Cardiac muscle cell (in vitro differentiated cells and primary cell): ENCODE results near the gene GOLGA6L2. TPM values are rescaled to one million over a fixed set of nuclear protein-coding genes. Genes with fewer than 3 reads are reported as not detected.

Source experiments
- DNase-seq, 2 donors: peaks; one replicate each; pipeline versions ENCODE4 v3.0.0 to v3.0.0-alpha.2; 2010 to 2017; ENCODE audit warnings: low read depth in 1 of 2, low spot score in 1 of 2
- H3K27ac ChIP-seq: fragments of 200-600 bp; sonication (generic); 2 replicates; pipeline ENCODE4 v1.5.1; 2016
- H3K27me3 ChIP-seq: fragments of 200-600 bp; sonication (generic); 2 replicates; pipeline ENCODE4 v1.6.0; 2016; ENCODE audit warnings: control low read depth
- H3K36me3 ChIP-seq: fragments of 200-600 bp; sonication (generic); 2 replicates; pipeline ENCODE4 v1.5.1; 2016; ENCODE audit warnings: control low read depth
- H3K4me1 ChIP-seq: fragments of 200-600 bp; sonication (generic); 2 replicates; pipeline ENCODE4 v1.8.1; 2017; ENCODE audit warnings: low read depth, mild to moderate bottlenecking, mixed run types
- H3K4me3 ChIP-seq: fragments of 200-600 bp; sonication (generic); 2 replicates; pipeline ENCODE4 v1.5.1; 2016; ENCODE audit warnings: mild to moderate bottlenecking
- H3K9me3 ChIP-seq: fragments of 200-600 bp; sonication (generic); 2 replicates; pipeline ENCODE4 v1.5.1; 2017; ENCODE audit warnings: low read depth, mild to moderate bottlenecking, control low read depth
- CTCF ChIP-seq: IDR thresholded peaks from 2 replicates; pipeline ENCODE4 v1.5.1; 2012; ENCODE audit warnings: low read depth, mild to moderate bottlenecking, low read length
- polyA plus RNA-seq: library from polyadenylated mRNA; unstranded; fragments of >200 nt; fragmentation: Nextera tagmentation; extraction: Ambion mirVana; gene quantifications from 2 replicates; pipeline ENCODE4 v1.2.1, GENCODE V29; 2016
- total RNA-seq: library from RNA; depleted of rRNA; stranded (reverse); fragments of >200 nt; gene quantifications from 2 replicates; pipeline ENCODE4 v1.2.3, GENCODE V29; 2016

The GOLGA6L2 gene
- total RNA-seq (not detected in 2 replicates), polyA plus RNA-seq (not detected in 2 replicates)

GRCh38 chr15:23447107-23447500, at the start of gene GOLGA6L2:
TSS of gene GOLGA6L2 (minus strand) at chr15:23447243. CDS start at chr15:23447181, 62 bp downstream.
- Histone ChIP-seq H3K9me3 (no peaks in the 10 kb centered on the region), H3K4me3 (no peak within 1 kb of the TSS), H3K36me3 (no peaks in the 10 kb centered on the region), H3K27ac (no peak within 1 kb of the TSS), H3K27me3 (no peaks in the 10 kb centered on the region), H3K4me1 (no peaks in the 10 kb centered on the region)
- DNase-seq: no peak
- no peak for TF ChIP-seq CTCF

- Histone ChIP-seq H3K4me3 (no peak overlapping the region), H3K4me1 (peaks cover 14% of the 10 kb centered on the region), H3K36me3 (no peaks in the 10 kb centered on the region), H3K27ac (no peak overlapping the region), H3K9me3 (no peaks in the 10 kb centered on the region), H3K27me3 (no peaks in the 10 kb centered on the region)
- no peak for DNase-seq
- TF ChIP-seq CTCF: no peak
Observed at GRCh38 chr15:23484870-23485269, 37.8 kb upstream of the GOLGA6L2 start.

GRCh38 chr15:23483821-23484299, 36.8 kb upstream of the GOLGA6L2 start:
- H3K4me1 ChIP-seq: peaks cover 14% of the 10 kb centered on the region
- H3K9me3 ChIP-seq: no peaks in the 10 kb centered on the region
- TF ChIP-seq CTCF: no peak
- no peaks in the 10 kb centered on the region for H3K27me3 ChIP-seq
- peak overlapping the region; percentile 87 for H3K27ac ChIP-seq
- H3K4me3 ChIP-seq: no peak overlapping the region
- peak in 1 of 2 donors; percentile 72 for DNase-seq
- H3K36me3 ChIP-seq: no peaks in the 10 kb centered on the region

GRCh38 chr15:23482764-23483489, 35.9 kb upstream of the GOLGA6L2 start:
- H3K27ac ChIP-seq: peak overlapping the region; percentile 87
- H3K4me3 ChIP-seq: no peak overlapping the region
- no peaks in the 10 kb centered on the region for H3K9me3 ChIP-seq
- H3K4me1 ChIP-seq: peaks cover 14% of the 10 kb centered on the region
- H3K27me3 ChIP-seq: no peaks in the 10 kb centered on the region
- no peaks in the 10 kb centered on the region for H3K36me3 ChIP-seq
- no peak for DNase-seq
- no peak for TF ChIP-seq CTCF

- H3K27me3 ChIP-seq: no peaks in the 10 kb centered on the region
- no peaks in the 10 kb centered on the region for H3K9me3 ChIP-seq
- H3K36me3 ChIP-seq: no peaks in the 10 kb centered on the region
- no peak overlapping the region for H3K27ac ChIP-seq
- H3K4me3 ChIP-seq: no peak overlapping the region
- H3K4me1 ChIP-seq: peaks cover 14% of the 10 kb centered on the region
- TF ChIP-seq CTCF: no peak
- DNase-seq: no peak
Observed at GRCh38 chr15:23482228-23482627, 35.2 kb upstream of the GOLGA6L2 start.
